A549 (cell line): ENCODE measurements around the gene C16orf46. TPM values are rescaled to one million over a fixed set of nuclear protein-coding genes. Genes with fewer than 3 reads are reported as not detected.

Experiments used
- ATAC-seq, 2 experiments: fragments of 200-7000 bp in 1 of 2; fragments of >200 bp in 1 of 2; cut with Nextera tagmentation in 1 of 2; cut with Tn5 transposase in 1 of 2; 3 replicates each; pipeline versions ENCODE4 v1.8.0 to v1.9.1; 2018 to 2020; ENCODE audit warnings: mild to moderate bottlenecking in 1 of 2, moderate library complexity in 1 of 2
- CTCF ChIA-PET: fragments of 300-600 bp; sonication (Branson Sonifier 250); formaldehyde crosslinking; extraction: SDS; loops from one replicate; lab custom pipeline; 2021; ENCODE audit warnings: antibody characterized with exemption, inconsistent platforms; lab: Yijun Ruan, JAX
- POLR2A ChIA-PET: fragments of 350-600 bp; formaldehyde crosslinking; extraction: SDS; loops from one replicate; lab custom pipeline; 2021; ENCODE audit warnings: antibody characterized with exemption, inconsistent platforms; lab: Yijun Ruan, JAX
- DNase-seq, 2 experiments: peaks; one replicate each; pipeline versions ENCODE4 v3.0.0 to v3.0.0-alpha.2; 2011 to 2016; ENCODE audit warnings: low read depth in 1 of 2, low spot score in 1 of 2
- FAIRE-seq: peaks from 2 replicates; lab custom pipeline; 2011; peaks lifted over from hg19 to GRCh38; lab: Jason Lieb, UNC
- H3K27ac ChIP-seq, 2 experiments: fragments of >200 bp; sonication (Bioruptor Twin); formaldehyde crosslinking; 3 replicates each; pipeline ENCODE4 v1.5.1; 2016 to 2017
- H3K4me1 ChIP-seq: fragments of >200 bp; sonication (Bioruptor Twin); formaldehyde crosslinking; 3 replicates; pipeline ENCODE4 v1.6.1; 2016
- H3K4me2 ChIP-seq: fragments of >200 bp; sonication (Bioruptor Twin); formaldehyde crosslinking; 3 replicates; pipeline ENCODE4 v1.6.1; 2016
- H3K4me3 ChIP-seq: fragments of >200 bp; sonication (Bioruptor Twin); formaldehyde crosslinking; 3 replicates; pipeline ENCODE4 v1.5.1; 2016
- H3K9me3 ChIP-seq: fragments of >200 bp; sonication (Bioruptor Twin); formaldehyde crosslinking; 3 replicates; pipeline ENCODE4 v1.6.1; 2016
- BHLHE40 ChIP-seq: IDR thresholded peaks from 2 replicates; pipeline ENCODE4 v1.6.1; 2012; ENCODE audit warnings: low read depth, low read length, inconsistent platforms
- CBX2 ChIP-seq: fragments of 200-600 bp; sonication (generic); IDR thresholded peaks from 2 replicates; pipeline ENCODE4 v1.6.1; 2016; ENCODE audit warnings: low read depth, mild to moderate bottlenecking, borderline replicate concordance
- CEBPB ChIP-seq, 2 experiments: fragments of >200 bp in 1 of 2; sonication (Bioruptor Twin) in 1 of 2; formaldehyde crosslinking in 1 of 2; IDR thresholded peaks; 2 replicates each; pipeline ENCODE4 v1.6.1; 2012 to 2016
- CHD2 ChIP-seq: fragments of 150-350 bp; IDR thresholded peaks from 2 replicates; pipeline ENCODE4 v1.6.1; 2014; ENCODE audit warnings: low read length; ENCODE audit not compliant: partially characterized antibody
- EHF ChIP-seq: fragments of 250-450 bp; sonication (Bioruptor Pico); IDR thresholded peaks from 2 replicates; pipeline ENCODE4 v1.5.0; 2020; ENCODE audit warnings: mild to moderate bottlenecking
- EP300 ChIP-seq, 2 experiments: fragments of >200 bp; sonication (Bioruptor Twin); formaldehyde crosslinking; IDR thresholded peaks; 2 replicates in 1 of 2; 3 replicates in 1 of 2; pipeline ENCODE4 v1.6.1; 2016 to 2017
- FOSL2 ChIP-seq, 2 experiments: fragments of 450-650 bp in 1 of 2; fragments of >200 bp in 1 of 2; sonication (Bioruptor Twin) in 1 of 2; formaldehyde crosslinking; IDR thresholded peaks; 2 replicates each; pipeline versions ENCODE4 v1.5.0 to v1.6.1; 2016 to 2020; ENCODE audit warnings: mild to moderate bottlenecking in 1 of 2, moderate library complexity in 1 of 2
- HDAC2 ChIP-seq: fragments of 200-600 bp; sonication (generic); IDR thresholded peaks from 2 replicates; pipeline ENCODE4 v1.6.1; 2016
- HES2 ChIP-seq: fragments of >200 bp; sonication (Bioruptor Twin); formaldehyde crosslinking; IDR thresholded peaks from 2 replicates; pipeline ENCODE4 v1.6.1; 2016
- HEYL ChIP-seq: fragments of 250-450 bp; sonication (Bioruptor Pico); IDR thresholded peaks from 2 replicates; pipeline ENCODE4 v1.8.0; 2021; ENCODE audit warnings: mild to moderate bottlenecking, moderate library complexity
- HMGXB4 ChIP-seq: fragments of 250-450 bp; sonication (Bioruptor Pico); IDR thresholded peaks from 2 replicates; pipeline ENCODE4 v1.5.0; 2021; ENCODE audit warnings: mild to moderate bottlenecking, moderate library complexity, borderline replicate concordance
- HOXB13 ChIP-seq: fragments of 250-450 bp; sonication (Bioruptor Pico); IDR thresholded peaks from 2 replicates; pipeline ENCODE4 v1.5.0; 2020; ENCODE audit warnings: low read depth, mild to moderate bottlenecking, moderate library complexity
- KDM1A ChIP-seq: fragments of 200-600 bp; sonication (generic); IDR thresholded peaks from 2 replicates; pipeline ENCODE4 v1.6.1; 2016; ENCODE audit warnings: low read depth, mild to moderate bottlenecking
- KDM5A ChIP-seq: fragments of 200-600 bp; sonication (generic); IDR thresholded peaks from 2 replicates; pipeline ENCODE4 v1.6.1; 2016; ENCODE audit warnings: antibody characterized with exemption, mild to moderate bottlenecking
- MAFK ChIP-seq: fragments of 450-650 bp; IDR thresholded peaks from 2 replicates; pipeline ENCODE4 v1.6.1; 2014; ENCODE audit not compliant: partially characterized antibody
- MAZ ChIP-seq: fragments of 150-350 bp; IDR thresholded peaks from 2 replicates; pipeline ENCODE4 v1.6.1; 2014; ENCODE audit warnings: antibody characterized with exemption, low read depth, low read length, borderline replicate concordance
- MYC ChIP-seq: IDR thresholded peaks from 2 replicates; pipeline ENCODE4 v1.6.1; 2012; ENCODE audit warnings: mild to moderate bottlenecking, inconsistent platforms, low read length, improper control_type of control experiment, borderline replicate concordance
- NR3C1 ChIP-seq: fragments of >200 bp; sonication (Bioruptor Twin); formaldehyde crosslinking; IDR thresholded peaks from 3 replicates; pipeline ENCODE4 v1.6.1; 2017
- POLR2A ChIP-seq: IDR thresholded peaks from 2 replicates; pipeline ENCODE4 v1.6.1; 2012; ENCODE audit warnings: mild to moderate bottlenecking, low read length
- POLR2AphosphoS2 ChIP-seq: conservative IDR thresholded peaks from 2 replicates; pipeline ENCODE4 v1.6.1; 2012; ENCODE audit warnings: low read length, improper control_type of control experiment, inconsistent platforms
- RFX5 ChIP-seq: fragments of 450-650 bp; IDR thresholded peaks from 2 replicates; pipeline ENCODE4 v1.7.1; 2014; ENCODE audit warnings: antibody characterized with exemption, mild to moderate bottlenecking, moderate library complexity
- RNF2 ChIP-seq: fragments of 200-600 bp; sonication (generic); IDR thresholded peaks from 2 replicates; pipeline ENCODE4 v1.6.1; 2016; ENCODE audit warnings: low read depth, mild to moderate bottlenecking, antibody characterized with exemption, moderate library complexity, borderline replicate concordance
- SREBF2 ChIP-seq: fragments of 450-650 bp; IDR thresholded peaks from 2 replicates; pipeline ENCODE4 v1.6.1; 2014; ENCODE audit warnings: mild to moderate bottlenecking, moderate library complexity
- ZFP36 ChIP-seq: fragments of 450-650 bp; IDR thresholded peaks from 2 replicates; pipeline ENCODE4 v1.6.1; 2014; ENCODE audit warnings: borderline replicate concordance; ENCODE audit not compliant: partially characterized antibody
- WGBS: methylation state at CpG from one replicate; pipeline ENCODE4 v1.1.6; 2017; ENCODE audit errors: missing lambda C conversion rate; 5-methylcytosine and 5-hydroxymethylcytosine counted together
- polyA plus RNA-seq, 4 experiments: library from polyadenylated mRNA; depleted of rRNA in 3 of 4; stranded (reverse); fragments of >200 nt; fragmentation: RNase III in 1 of 4; extraction: RNeasy Plus Mini Kit Qiagen cat#74134 plus additional on column Dnase treatment in 1 of 4; gene quantifications; 2 replicates in 3 of 4; 3 replicates in 1 of 4; pipeline ENCODE4 v1.2.3, GENCODE V29; 2011 to 2017
- TF ChIP-seq, protein P1 (sequence below): IDR thresholded peaks from 2 replicates; pipeline ENCODE4 v1.6.1; 2012; ENCODE audit warnings: low read depth, borderline replicate concordance
- TF ChIP-seq, protein P2 (sequence below): fragments of 450-650 bp; IDR thresholded peaks from 2 replicates; pipeline ENCODE4 v1.6.1; 2014; ENCODE audit warnings: antibody characterized with exemption
- TF ChIP-seq, protein P3 (sequence below): fragments of >200 bp; sonication (Bioruptor Twin); formaldehyde crosslinking; IDR thresholded peaks from 3 replicates; pipeline ENCODE4 v1.6.1; 2016
- TF ChIP-seq, protein P4 (sequence below): IDR thresholded peaks from 2 replicates; pipeline ENCODE4 v1.6.1; 2012

The C16orf46 gene
- polyA plus RNA-seq, 2 of the 4 experiments (the other 2 are of a cell fraction) = 0.37 to 1.4 TPM

GRCh38 chr16:81095953-81096714 lies 19.1 kb upstream of the C16orf46 start, which contains the start of gene GCSH (continued):
- TF ChIP-seq, protein P1, sequence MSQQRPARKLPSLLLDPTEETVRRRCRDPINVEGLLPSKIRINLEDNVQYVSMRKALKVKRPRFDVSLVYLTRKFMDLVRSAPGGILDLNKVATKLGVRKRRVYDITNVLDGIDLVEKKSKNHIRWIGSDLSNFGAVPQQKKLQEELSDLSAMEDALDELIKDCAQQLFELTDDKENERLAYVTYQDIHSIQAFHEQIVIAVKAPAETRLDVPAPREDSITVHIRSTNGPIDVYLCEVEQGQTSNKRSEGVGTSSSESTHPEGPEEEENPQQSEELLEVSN = peak; percentile 78
- 0 out of 2 replicates have a peak, but pooled peaks have one; percentile 26 for TF ChIP-seq HMGXB4 (CRISPR knock-in tag)
- no peak for TF ChIP-seq MAFK
- no peak for TF ChIP-seq CEBPB (IDR thresholded peaks at IDR 0.05)
- no peak for TF ChIP-seq ZFP36
- no peak for TF ChIP-seq BHLHE40
- TF ChIP-seq HES2 = no peak
- no peak for TF ChIP-seq POLR2AphosphoS2
- no peak for TF ChIP-seq RNF2
- TF ChIP-seq, protein P2, sequence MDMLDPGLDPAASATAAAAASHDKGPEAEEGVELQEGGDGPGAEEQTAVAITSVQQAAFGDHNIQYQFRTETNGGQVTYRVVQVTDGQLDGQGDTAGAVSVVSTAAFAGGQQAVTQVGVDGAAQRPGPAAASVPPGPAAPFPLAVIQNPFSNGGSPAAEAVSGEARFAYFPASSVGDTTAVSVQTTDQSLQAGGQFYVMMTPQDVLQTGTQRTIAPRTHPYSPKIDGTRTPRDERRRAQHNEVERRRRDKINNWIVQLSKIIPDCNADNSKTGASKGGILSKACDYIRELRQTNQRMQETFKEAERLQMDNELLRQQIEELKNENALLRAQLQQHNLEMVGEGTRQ = 0 out of 2 replicates have a peak, but pooled peaks have one; percentile 42
- TF ChIP-seq HDAC2 = no peak
- TF ChIP-seq KDM1A = no peak

DNA sequence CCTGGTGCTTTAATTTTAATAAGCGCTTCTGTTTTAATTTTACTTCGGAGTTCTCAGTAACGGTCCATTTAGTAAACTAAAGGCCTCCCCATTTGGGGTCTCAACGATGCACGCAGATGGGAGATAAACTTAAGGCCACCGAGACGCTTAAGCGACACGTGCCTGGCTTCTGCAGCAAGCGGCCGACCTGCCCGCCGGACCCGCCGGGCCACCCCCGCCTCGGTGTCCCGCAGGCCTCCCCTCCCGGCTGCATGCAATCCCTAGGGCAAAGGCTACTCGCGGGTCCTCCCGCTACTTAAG lies 18.6 kb upstream of the C16orf46 start:
- POLR2A ChIA-PET = no interaction called here
- Histone ChIP-seq H3K9me3 (no peaks in the 10 kb centered on the region), H3K4me2 (peak overlapping the region; percentile 56), H3K4me1 (peaks cover 5% of the 10 kb centered on the region)
- CTCF ChIA-PET = interaction anchor here (1.8 kb wide), 1 partner anchor 11 kb away, joined by 5 read pairs; no protein-coding TSS in a partner anchor
- ATAC-seq = peak in 1 of 2 experiments; percentile 21; a peak in 3 of 6 replicates
- TF ChIP-seq BHLHE40 = no peak
- TF ChIP-seq HDAC2 = no peak
- TF ChIP-seq EP300 (IDR thresholded peaks at IDR 0.05) = no peak
- TF ChIP-seq SREBF2 = no peak
- no peak for TF ChIP-seq FOSL2 (IDR thresholded peaks at IDR 0.05)
- TF ChIP-seq FOSL2 (CRISPR knock-in tag; IDR thresholded peaks at IDR 0.05) = no peak
- no peak for TF ChIP-seq MYC
- TF ChIP-seq NR3C1 = no peak
- TF ChIP-seq, protein P3, sequence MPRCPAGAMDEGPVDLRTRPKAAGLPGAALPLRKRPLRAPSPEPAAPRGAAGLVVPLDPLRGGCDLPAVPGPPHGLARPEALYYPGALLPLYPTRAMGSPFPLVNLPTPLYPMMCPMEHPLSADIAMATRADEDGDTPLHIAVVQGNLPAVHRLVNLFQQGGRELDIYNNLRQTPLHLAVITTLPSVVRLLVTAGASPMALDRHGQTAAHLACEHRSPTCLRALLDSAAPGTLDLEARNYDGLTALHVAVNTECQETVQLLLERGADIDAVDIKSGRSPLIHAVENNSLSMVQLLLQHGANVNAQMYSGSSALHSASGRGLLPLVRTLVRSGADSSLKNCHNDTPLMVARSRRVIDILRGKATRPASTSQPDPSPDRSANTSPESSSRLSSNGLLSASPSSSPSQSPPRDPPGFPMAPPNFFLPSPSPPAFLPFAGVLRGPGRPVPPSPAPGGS = no peak
- no peak for TF ChIP-seq HEYL (CRISPR knock-in tag)
- no peak for TF ChIP-seq HOXB13 (CRISPR knock-in tag)
- TF ChIP-seq EHF (CRISPR knock-in tag) = no peak
- no peak for TF ChIP-seq POLR2A
- no peak for TF ChIP-seq POLR2AphosphoS2
- no peak for TF ChIP-seq CEBPB (IDR thresholded peaks at IDR 0.05)
- TF ChIP-seq, protein P4, sequence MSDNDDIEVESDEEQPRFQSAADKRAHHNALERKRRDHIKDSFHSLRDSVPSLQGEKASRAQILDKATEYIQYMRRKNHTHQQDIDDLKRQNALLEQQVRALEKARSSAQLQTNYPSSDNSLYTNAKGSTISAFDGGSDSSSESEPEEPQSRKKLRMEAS = no peak
- no peak for TF ChIP-seq CBX2
- no peak for TF ChIP-seq MAZ
- no peak for TF ChIP-seq RFX5
- no peak for TF ChIP-seq CHD2
- no peak for TF ChIP-seq KDM5A
- TF ChIP-seq, all 56 proteins: peak for 0
- 4% methylated on average over 9 of the region's 22 CpGs for WGBS
- H3K4me3 ChIP-seq = peak overlapping the region; percentile 88
- H3K27ac ChIP-seq = peak overlapping the region; percentile 75 to 96
- DNase-seq (no peak), FAIRE-seq (no peak)
